GM12872 (cell line): ENCODE data around the gene EXOSC3.

Experiments used
- TF ChIP-seq, protein P1 (sequence below): IDR thresholded peaks from 3 replicates; pipeline ENCODE4 v1.5.1; 2011; ENCODE audit warnings: low read depth, mild to moderate bottlenecking, low read length, moderate library complexity; ENCODE audit not compliant: insufficient read depth

Gene EXOSC3

DNA sequence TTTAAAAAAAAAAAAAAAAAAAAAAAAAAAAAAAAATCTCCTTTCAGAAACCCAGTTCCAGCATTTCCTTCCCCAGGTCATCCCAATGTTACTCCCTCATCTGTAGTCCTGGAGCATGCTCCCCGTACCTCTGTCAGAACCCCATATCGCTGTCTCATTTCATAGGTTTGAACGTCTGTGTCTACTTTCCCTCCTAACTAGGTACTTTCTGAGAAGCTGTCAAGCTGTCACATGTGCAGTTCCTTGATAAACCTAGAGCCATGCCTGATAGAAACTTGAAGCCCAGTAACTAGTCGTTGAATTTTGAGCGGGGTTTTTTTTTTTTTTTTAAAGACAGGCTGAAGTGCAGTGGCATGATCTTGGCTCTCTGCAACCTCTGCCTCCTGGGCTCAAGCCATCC is 15.6 kb downstream of the EXOSC3 start:
- TF ChIP-seq, protein P1, sequence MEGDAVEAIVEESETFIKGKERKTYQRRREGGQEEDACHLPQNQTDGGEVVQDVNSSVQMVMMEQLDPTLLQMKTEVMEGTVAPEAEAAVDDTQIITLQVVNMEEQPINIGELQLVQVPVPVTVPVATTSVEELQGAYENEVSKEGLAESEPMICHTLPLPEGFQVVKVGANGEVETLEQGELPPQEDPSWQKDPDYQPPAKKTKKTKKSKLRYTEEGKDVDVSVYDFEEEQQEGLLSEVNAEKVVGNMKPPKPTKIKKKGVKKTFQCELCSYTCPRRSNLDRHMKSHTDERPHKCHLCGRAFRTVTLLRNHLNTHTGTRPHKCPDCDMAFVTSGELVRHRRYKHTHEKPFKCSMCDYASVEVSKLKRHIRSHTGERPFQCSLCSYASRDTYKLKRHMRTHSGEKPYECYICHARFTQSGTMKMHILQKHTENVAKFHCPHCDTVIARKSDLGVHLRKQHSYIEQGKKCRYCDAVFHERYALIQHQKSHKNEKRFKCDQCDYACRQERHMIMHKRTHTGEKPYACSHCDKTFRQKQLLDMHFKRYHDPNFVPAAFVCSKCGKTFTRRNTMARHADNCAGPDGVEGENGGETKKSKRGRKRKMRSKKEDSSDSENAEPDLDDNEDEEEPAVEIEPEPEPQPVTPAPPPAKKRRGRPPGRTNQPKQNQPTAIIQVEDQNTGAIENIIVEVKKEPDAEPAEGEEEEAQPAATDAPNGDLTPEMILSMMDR: no peak

DNA sequence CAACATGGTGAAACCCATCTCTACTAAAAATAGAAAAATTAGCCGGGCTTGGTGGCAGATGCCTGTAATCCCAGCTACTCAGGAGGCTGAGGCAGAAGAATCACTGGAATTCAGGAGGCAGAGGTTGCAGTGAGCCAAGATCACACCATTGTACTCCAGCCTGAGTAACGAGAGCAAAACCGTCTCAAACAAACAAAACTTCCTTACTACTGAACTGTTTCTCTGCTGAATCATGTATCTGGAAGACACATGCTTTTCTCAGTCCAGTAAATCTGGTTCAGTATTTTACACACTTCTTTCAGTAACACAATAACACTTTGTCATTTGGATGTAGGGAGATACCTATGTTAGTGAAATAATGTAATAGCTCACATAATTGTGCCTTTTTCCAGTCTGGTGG is 23.4 kb downstream of the EXOSC3 start:
- TF ChIP-seq, protein P1: no peak

DNA sequence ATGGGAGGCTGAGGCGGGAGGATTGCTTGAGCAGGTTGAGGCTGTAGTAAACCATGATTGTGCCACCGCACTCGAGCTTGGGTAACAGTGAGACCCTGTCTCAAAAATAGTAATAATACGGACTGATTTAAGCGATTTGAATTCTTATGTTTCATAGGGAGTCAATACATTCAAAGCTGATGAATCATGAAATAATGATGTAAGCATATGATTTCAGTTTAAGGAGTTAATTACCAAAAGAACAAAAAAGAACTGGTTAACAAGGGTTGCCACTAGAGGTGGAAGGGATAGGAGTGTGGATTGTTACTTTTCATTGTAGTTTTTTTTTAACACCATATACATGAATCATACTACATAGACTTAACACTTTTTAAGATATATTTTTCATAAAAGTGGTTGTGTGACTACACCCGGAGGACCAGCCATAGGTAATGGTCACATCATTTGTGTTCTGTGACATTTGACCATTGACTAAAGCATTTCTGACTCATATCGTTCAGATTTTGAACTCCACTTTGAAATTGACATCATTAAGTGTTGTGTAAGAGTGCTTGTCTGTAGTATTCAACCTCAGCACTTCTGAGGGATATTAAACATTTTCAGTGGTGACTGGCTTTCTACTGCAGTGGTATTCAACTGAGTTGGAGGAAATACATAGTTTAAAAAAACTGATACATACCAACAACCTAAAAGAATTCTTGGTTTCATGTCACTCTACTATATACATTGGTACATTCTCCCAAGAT is 24.3 kb downstream of the EXOSC3 start:
- TF ChIP-seq, protein P1: no peak

DNA sequence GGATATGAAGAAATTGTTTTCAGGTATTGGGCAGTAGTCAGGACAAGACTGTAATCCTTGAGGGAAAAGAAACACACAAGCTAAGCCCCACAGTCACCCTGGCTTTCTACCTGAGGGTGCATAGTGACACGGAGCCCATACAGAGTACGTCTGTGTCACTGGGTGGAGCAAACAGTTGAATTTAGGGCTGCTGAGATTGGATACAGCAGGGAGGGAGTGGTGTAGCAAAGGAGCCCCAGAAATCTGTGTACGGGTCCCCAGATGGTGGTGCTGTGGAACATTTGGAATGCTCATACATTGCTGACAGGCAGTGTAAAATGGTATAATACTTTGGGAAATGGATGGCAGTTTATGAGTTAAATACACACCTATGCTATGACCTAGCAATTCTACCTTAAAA is 26.1 kb downstream of the EXOSC3 start:
- TF ChIP-seq, protein P1: no peak

DNA sequence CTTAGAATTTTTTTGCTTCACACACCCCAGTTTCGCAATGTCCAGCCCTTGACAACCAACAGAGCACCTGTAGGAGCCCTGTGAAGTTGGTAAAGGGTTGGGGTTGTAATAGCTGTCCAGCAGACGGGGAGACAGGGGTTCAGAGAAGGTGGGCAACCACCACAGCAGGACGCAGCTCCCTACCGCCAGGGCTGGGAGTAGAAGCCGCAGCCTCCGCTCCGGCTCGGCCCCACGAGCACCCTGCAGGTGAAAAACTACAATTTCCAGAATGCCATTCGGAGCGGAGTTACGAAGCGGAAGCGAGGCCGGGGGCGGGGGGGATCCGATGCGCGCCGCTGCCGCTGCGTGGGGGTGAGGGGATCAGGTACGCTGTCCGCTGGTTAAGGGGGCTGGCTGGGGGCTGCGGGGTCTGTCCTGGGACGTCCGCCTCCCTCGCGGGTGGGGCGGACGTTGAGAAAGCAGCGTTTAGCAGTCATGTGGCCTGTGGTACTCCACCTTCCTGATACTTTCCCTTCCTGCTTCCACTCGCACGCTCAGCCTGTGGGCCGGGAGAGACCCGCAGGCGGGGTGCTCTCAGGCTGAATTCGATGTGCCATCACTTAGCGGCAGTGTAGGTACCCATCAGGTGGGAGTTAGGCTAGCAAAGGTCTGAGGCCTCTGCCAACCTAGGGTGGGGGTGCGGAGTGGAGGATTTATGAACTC is 31.2 kb downstream of the EXOSC3 start, which contains the start of gene TRMT10B:
TSS of gene TRMT10B (plus strand) at position 317 of the 702 bp plus-strand sequence. CDS start 8,127 bp downstream, outside the sequence.
- TF ChIP-seq, protein P1: no peak

DNA sequence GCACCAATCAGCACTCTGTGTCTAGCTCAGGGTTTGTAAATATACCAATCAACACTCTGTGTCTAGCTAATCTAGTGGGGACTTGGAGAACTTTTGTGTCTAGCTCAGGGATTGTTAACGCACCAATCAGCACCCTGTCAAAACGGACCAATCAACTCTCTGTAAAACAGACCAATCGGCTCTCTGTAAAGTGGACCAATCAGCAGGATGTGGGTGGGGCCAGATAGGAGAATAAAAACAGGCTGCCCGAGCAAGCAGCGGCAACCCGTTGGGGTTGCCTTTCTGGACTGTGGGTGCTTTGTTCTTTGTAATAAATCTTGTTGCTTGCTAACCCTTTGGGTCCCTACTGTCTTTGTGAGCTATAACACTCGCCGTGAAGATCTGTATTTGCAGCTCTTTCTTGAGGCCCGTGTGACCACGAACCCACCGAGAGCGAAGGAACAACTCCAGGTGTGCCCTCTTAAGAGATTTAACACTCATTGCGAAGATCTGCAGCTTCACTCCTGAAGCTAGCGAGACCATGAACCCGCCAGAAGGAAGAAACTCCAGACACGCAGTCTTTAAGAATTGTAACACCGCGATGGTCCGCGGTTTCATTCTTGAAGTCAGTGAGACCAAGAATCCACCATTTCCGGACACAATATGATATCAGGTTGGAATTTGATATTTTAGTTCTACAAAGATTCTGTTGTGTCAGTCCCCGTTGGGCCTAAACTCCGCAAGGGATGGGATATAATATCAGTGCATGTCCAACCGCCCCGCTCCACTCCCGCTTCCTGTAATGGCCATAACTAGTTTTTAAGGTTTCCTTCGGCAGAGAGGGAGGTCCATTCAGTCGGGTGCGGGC is 32.0 kb downstream of the EXOSC3 start:
- TF ChIP-seq, protein P1: no peak

DNA sequence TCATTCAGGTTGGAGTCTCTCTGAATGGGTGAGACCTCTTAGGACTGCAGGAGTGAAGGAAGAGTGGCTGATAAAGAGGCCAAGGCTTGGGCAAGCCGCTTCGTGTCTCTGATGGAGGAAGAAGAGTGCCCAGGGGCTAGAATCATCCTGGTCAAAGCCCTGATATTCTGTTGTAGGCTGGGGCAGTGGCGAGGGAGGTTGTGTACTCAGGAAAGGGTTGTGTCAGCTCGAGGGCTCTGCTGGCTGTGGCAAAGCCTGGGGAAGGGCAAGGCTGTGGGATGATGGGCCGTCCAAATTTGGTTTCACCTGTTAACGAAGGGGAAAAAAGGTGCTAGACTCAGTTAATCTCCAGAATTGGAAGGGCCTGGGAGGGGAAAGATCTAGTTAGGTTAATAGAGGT is 33.7 kb downstream of the EXOSC3 start:
- TF ChIP-seq, protein P1: no peak
